Measurements from ENCODE around the gene PPP1R14B. TPM values are rescaled to one million over a fixed set of nuclear protein-coding genes. Genes with fewer than 3 reads are reported as not detected.

Gene PPP1R14B
- total RNA-seq, result 100 to 1,000 TPM; 178 to 230 (median 203) TPM

- peak within 1 kb of the TSS; percentile 74 for H3K4me3 ChIP-seq (ENCODE audit: low read depth, poor library complexity, severe bottlenecking)
- no peak for TF ChIP-seq POLR2A (IDR thresholded peaks at IDR 0.05)
- TF ChIP-seq, protein P1, sequence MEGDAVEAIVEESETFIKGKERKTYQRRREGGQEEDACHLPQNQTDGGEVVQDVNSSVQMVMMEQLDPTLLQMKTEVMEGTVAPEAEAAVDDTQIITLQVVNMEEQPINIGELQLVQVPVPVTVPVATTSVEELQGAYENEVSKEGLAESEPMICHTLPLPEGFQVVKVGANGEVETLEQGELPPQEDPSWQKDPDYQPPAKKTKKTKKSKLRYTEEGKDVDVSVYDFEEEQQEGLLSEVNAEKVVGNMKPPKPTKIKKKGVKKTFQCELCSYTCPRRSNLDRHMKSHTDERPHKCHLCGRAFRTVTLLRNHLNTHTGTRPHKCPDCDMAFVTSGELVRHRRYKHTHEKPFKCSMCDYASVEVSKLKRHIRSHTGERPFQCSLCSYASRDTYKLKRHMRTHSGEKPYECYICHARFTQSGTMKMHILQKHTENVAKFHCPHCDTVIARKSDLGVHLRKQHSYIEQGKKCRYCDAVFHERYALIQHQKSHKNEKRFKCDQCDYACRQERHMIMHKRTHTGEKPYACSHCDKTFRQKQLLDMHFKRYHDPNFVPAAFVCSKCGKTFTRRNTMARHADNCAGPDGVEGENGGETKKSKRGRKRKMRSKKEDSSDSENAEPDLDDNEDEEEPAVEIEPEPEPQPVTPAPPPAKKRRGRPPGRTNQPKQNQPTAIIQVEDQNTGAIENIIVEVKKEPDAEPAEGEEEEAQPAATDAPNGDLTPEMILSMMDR (IDR thresholded peaks at IDR 0.05), result no peak
- DNase-seq (ENCODE audit: low spot score in 2 of 2), result peak; percentile 85 to 98
- 0 to 1% methylated on average over 18 to 67 of the region's 74 CpGs for WGBS, 2 donors
- intact Hi-C loops (cut with DNase I; ENCODE audit: low total_unique reads), result no loop called here
These were observed at the start of gene PPP1R14B for GRCh38 chr11:64246871-64247728. TSS of gene PPP1R14B (minus strand) at chr11:64246943. CDS start at chr11:64246673, 270 bp downstream.

DNA sequence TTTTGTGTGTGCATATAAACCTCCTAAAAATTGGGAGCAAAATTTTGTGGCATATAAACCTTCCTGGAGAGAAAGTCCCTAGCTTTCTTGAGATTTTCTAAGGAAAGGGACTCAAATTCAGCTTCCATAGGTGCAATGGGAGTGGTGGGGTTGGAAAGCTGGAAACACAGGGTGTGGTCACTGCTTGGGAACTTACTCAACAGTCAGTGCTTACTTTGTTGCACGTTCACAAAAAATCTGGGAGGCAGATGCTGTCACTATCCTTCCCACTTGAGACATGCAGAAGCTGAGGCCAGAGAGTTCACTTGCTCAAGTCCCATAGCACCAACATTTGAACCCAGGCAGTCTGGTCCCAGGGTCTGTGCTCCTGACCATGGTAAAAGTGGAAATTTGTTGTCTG is 49.5 kb upstream of the PPP1R14B start:
- 20 to 21% methylated on average over 1 of the region's 1 CpG for WGBS, 2 donors
- DNase-seq (ENCODE audit: low spot score in 2 of 2), result no peak
- no peak for TF ChIP-seq POLR2A (IDR thresholded peaks at IDR 0.05)
- TF ChIP-seq, protein P1 (IDR thresholded peaks at IDR 0.05), result no peak
- H3K4me3 ChIP-seq (ENCODE audit: low read depth, poor library complexity, severe bottlenecking), result no peak overlapping the region
- intact Hi-C loops (cut with DNase I; ENCODE audit: low total_unique reads), result no loop called here

DNA sequence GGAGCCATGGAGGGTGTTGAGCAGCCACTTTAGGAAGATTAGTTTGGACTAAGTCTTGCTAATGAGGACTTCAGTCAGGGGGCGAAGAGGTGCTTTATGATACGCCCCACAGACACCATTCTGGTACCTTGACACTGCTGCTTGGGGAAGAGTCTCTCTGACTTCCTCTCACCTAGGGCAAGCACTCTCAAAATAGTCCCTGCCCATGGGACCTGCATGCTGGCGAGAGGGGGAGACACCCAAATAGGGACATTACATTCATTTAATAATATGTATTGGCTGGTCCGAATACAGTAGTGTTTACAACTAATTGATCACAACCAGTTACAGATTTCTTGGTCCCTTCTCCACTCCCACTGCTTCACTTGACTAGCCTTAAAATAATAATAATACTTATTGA is 49.0 kb upstream of the PPP1R14B start:
- TF ChIP-seq, protein P1 (IDR thresholded peaks at IDR 0.05), result no peak
- TF ChIP-seq POLR2A (IDR thresholded peaks at IDR 0.05), result no peak
- no peak for DNase-seq (ENCODE audit: low spot score in 2 of 2)
- H3K4me3 ChIP-seq (ENCODE audit: low read depth, poor library complexity, severe bottlenecking), result no peak overlapping the region
- intact Hi-C loops (cut with DNase I; ENCODE audit: low total_unique reads), result no loop called here
- 88 to 94% methylated on average over 4 of the region's 4 CpGs for WGBS, 2 donors

DNA sequence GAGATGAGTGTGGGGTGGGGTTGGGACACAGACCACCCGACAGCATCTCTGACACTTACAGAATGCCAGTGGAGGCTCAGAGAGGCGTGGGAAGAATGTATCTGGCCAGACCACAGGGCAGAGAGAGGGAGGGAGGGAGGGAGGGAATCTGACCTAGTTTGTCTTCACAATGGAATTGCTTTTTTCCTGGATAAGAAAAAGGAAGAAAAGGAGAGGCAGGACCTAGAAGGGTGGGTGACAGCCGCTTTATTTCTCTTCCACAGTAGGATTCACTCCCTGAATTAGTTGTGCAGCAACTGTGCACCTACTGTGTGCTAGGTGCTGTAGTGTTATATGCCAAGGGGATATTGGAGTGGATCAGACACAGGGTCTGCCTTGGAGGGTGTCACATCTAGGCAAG is 48.0 kb upstream of the PPP1R14B start:
- intact Hi-C loops (cut with DNase I; ENCODE audit: low total_unique reads), result no loop called here

DNA sequence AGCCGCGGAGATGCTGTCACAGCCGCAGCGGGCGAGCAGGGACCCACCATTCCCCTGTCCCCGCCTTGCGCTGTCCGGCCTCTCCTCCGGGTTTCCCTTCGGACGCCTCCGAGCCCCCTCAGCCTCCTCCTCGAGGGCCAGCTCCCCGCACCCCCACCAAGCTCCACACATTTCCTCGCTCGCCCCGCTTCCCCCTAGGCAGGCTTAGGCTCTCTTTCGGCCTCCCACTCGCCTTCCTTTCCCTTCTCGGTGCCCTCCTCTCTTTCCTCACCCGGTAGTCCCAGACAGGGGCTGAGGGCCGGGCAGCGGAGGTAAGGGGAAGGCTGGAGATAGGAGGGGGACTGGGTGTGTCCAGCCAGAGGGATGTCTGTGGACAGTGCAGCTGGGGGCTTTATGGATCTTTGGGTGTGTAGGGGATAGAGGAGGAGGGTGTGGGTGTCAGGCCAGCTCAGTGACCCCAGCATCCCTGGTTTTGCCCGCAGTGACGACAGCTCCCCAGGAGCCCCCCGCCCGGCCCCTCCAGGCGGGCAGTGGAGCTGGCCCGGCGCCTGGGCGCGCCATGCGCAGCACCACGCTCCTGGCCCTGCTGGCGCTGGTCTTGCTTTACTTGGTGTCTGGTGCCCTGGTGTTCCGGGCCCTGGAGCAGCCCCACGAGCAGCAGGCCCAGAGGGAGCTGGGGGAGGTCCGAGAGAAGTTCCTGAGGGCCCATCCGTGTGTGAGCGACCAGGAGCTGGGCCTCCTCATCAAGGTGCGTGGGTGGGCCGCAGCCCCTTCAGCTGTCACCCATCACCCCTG is 45.9 kb upstream of the PPP1R14B start:
- intact Hi-C loops (cut with DNase I; ENCODE audit: low total_unique reads), result no loop called here
- WGBS, 2 donors, result 30 to 33% methylated on average over 31 to 34 of the region's 42 CpGs
- TF ChIP-seq POLR2A (IDR thresholded peaks at IDR 0.05), result no peak
- TF ChIP-seq, protein P1 (IDR thresholded peaks at IDR 0.05), result no peak
- no peak for DNase-seq (ENCODE audit: low spot score in 2 of 2)
- no peak overlapping the region for H3K4me3 ChIP-seq (ENCODE audit: low read depth, poor library complexity, severe bottlenecking)

More for the DNA sequence above, 48.0 kb upstream of the PPP1R14B start:
- no peak for DNase-seq (ENCODE audit: low spot score in 2 of 2)
- H3K4me3 ChIP-seq (ENCODE audit: low read depth, poor library complexity, severe bottlenecking), result no peak overlapping the region
- TF ChIP-seq POLR2A (IDR thresholded peaks at IDR 0.05), result no peak
- TF ChIP-seq, protein P1 (IDR thresholded peaks at IDR 0.05), result no peak
- WGBS, 2 donors, result 40 to 58% methylated on average over 3 of the region's 3 CpGs

Measured in lower leg skin (tissue), 4 donors.